H1 (cell line): ENCODE data around the gene ZNF511. TPM values are rescaled to one million over a fixed set of nuclear protein-coding genes. Genes with fewer than 3 reads are reported as not detected.

Experiments
- CTCF ChIA-PET: fragments of 300-600 bp; sonication (Branson Sonifier 250); formaldehyde crosslinking; loops from one replicate; lab custom pipeline; 2021; ENCODE audit not compliant: partially characterized antibody; lab: Charles Lee
- POLR2A ChIA-PET: fragments of 300-600 bp; sonication (Branson Sonifier 250); formaldehyde crosslinking; loops from one replicate; lab custom pipeline; 2021; ENCODE audit warnings: inconsistent platforms; ENCODE audit not compliant: partially characterized antibody; lab: Charles Lee
- DNase-seq, 2 experiments: peaks; one replicate each; pipeline versions ENCODE4 v3.0.0 to v3.0.0-alpha.2; 2010 to 2022; ENCODE audit warnings: low spot score in 2 of 2, low read depth in 1 of 2, mixed read lengths in 1 of 2
- FAIRE-seq: peaks from 2 replicates; lab custom pipeline; 2011; peaks lifted over from hg19 to GRCh38; lab: Jason Lieb, UNC
- H2AFZ ChIP-seq: 2 replicates; pipeline ENCODE4 v1.8.1; 2012; ENCODE audit warnings: low read length, inconsistent platforms
- H2AK5ac ChIP-seq: 2 replicates; pipeline ENCODE4 v1.6.1; 2013; ENCODE audit warnings: low read depth, low read length
- H2BK120ac ChIP-seq: replicated peaks from 2 replicates; pipeline ENCODE3; 2013; ENCODE audit warnings: low read depth, low read length, inconsistent platforms
- H2BK12ac ChIP-seq: 2 replicates; pipeline ENCODE4 v1.6.1; 2013; ENCODE audit warnings: low read depth, low read length
- H2BK15ac ChIP-seq: 2 replicates; pipeline ENCODE4 v1.6.1; 2013; ENCODE audit warnings: low read length
- H2BK20ac ChIP-seq: 2 replicates; pipeline ENCODE4 v1.6.1; 2013; ENCODE audit warnings: low read length
- H2BK5ac ChIP-seq: 2 replicates; pipeline ENCODE4 v1.6.1; 2013; ENCODE audit warnings: low read depth, low read length
- H3K14ac ChIP-seq: 2 replicates; pipeline ENCODE4 v1.6.1; 2013; ENCODE audit warnings: inconsistent platforms; ENCODE audit not compliant: insufficient read length
- H3K18ac ChIP-seq: 2 replicates; pipeline ENCODE4 v1.6.1; 2013; ENCODE audit warnings: low read length; ENCODE audit errors: extremely low read depth
- H3K23ac ChIP-seq: 2 replicates; pipeline ENCODE4 v1.6.1; 2013; ENCODE audit warnings: inconsistent platforms; ENCODE audit not compliant: insufficient read length
- H3K23me2 ChIP-seq: 2 replicates; pipeline ENCODE4 v1.6.1; 2013; ENCODE audit warnings: low read depth, low read length
- H3K27ac ChIP-seq: 2 replicates; pipeline ENCODE4 v1.6.1; 2011; ENCODE audit warnings: low read depth, low read length, inconsistent platforms
- H3K27me3 ChIP-seq, 4 experiments: replicated peaks in 1 of 4; 1 replicate in 1 of 4; 2 replicates in 3 of 4; pipeline versions ENCODE4 v1.6.1 to v1.8.1; 2011 to 2013; ENCODE audit warnings: low read length in 3 of 4, mild to moderate bottlenecking in 3 of 4, inconsistent platforms in 2 of 4, mixed read lengths in 2 of 4, moderate library complexity in 1 of 4; ENCODE audit not compliant: control insufficient read depth in 3 of 4, insufficient read depth in 3 of 4; ENCODE audit errors: extremely low read depth in 1 of 4
- H3K36me3 ChIP-seq, 4 experiments: 2 replicates each; pipeline versions ENCODE4 v1.6.1 to v1.8.1; 2011 to 2013; ENCODE audit warnings: mild to moderate bottlenecking in 4 of 4, low read length in 3 of 4, moderate library complexity in 2 of 4, control low read depth in 1 of 4, inconsistent platforms in 1 of 4; ENCODE audit not compliant: insufficient read depth in 4 of 4, control insufficient read depth in 2 of 4
- H3K4ac ChIP-seq: replicated peaks from 2 replicates; pipeline ENCODE3; 2013; ENCODE audit warnings: low read length, low read depth, mixed read lengths, inconsistent platforms; ENCODE audit not compliant: insufficient read length
- H3K4me1 ChIP-seq, 4 experiments: replicated peaks in 1 of 4; 1 replicate in 1 of 4; 2 replicates in 3 of 4; pipeline versions ENCODE4 v1.6.1 to v1.8.1; 2011 to 2013; ENCODE audit warnings: low read length in 3 of 4, inconsistent platforms in 2 of 4, mixed read lengths in 1 of 4; ENCODE audit not compliant: insufficient read depth in 4 of 4, control insufficient read depth in 3 of 4
- H3K4me2 ChIP-seq, 2 experiments: 2 replicates each; pipeline versions ENCODE4 v1.6.1 to v1.8.1; 2011 to 2013; ENCODE audit warnings: low read depth in 2 of 2, low read length in 2 of 2, control low read depth in 1 of 2, inconsistent platforms in 1 of 2, mild to moderate bottlenecking in 1 of 2; ENCODE audit not compliant: insufficient read depth in 1 of 2
- H3K4me3 ChIP-seq, 4 experiments: fragments of 200-600, 300-600 bp in 1 of 4; sonication (generic), shearing (Covaris generic), sonication (Bioruptor Twin) in 1 of 4; 2 replicates each; pipeline versions ENCODE4 v1.5.1 to v1.8.1; 2011 to 2016; ENCODE audit warnings: low read length in 4 of 4, low read depth in 3 of 4, control low read depth in 2 of 4, inconsistent platforms in 2 of 4, mild to moderate bottlenecking in 2 of 4, mixed read lengths in 1 of 4, moderate library complexity in 1 of 4; ENCODE audit not compliant: insufficient read depth in 2 of 4; ENCODE audit errors: extremely low read depth in 1 of 4
- H3K56ac ChIP-seq: replicated peaks from 2 replicates; pipeline ENCODE3; 2013; ENCODE audit warnings: low read depth, mild to moderate bottlenecking, mixed read lengths, low read length, inconsistent platforms; ENCODE audit not compliant: insufficient read length
- H3K79me1 ChIP-seq: 2 replicates; pipeline ENCODE4 v1.6.1; 2013; ENCODE audit warnings: low read depth, low read length, control low read depth
- H3K79me2 ChIP-seq, 2 experiments: 2 replicates each; pipeline versions ENCODE4 v1.6.1 to v1.8.1; 2012 to 2013; ENCODE audit warnings: low read length in 2 of 2, mild to moderate bottlenecking in 2 of 2, inconsistent platforms in 1 of 2; ENCODE audit not compliant: insufficient read depth in 2 of 2, control insufficient read depth in 1 of 2
- H3K9ac ChIP-seq, 4 experiments: replicated peaks in 1 of 4; 1 replicate in 1 of 4; 2 replicates in 3 of 4; pipeline versions ENCODE4 v1.6.1 to v1.8.1; 2011 to 2013; ENCODE audit warnings: low read depth in 3 of 4, low read length in 3 of 4, control low read depth in 2 of 4, mild to moderate bottlenecking in 2 of 4, moderate library complexity in 2 of 4, inconsistent platforms in 1 of 4; ENCODE audit errors: extremely low read depth in 1 of 4
- H3K9me3 ChIP-seq, 2 experiments: 2 replicates each; pipeline versions ENCODE4 v1.6.1 to v1.8.1; 2012 to 2013; ENCODE audit warnings: mild to moderate bottlenecking in 2 of 2, moderate library complexity in 2 of 2, control low read depth in 1 of 2, inconsistent platforms in 1 of 2, low read depth in 1 of 2, low read length in 1 of 2, mixed read lengths in 1 of 2; ENCODE audit not compliant: insufficient read depth in 2 of 2
- H4K20me1 ChIP-seq, 2 experiments: replicated peaks in 1 of 2; 2 replicates each; pipeline versions ENCODE3 to v1.8.1; 2011 to 2013; ENCODE audit warnings: inconsistent platforms in 2 of 2, low read length in 2 of 2, mild to moderate bottlenecking in 1 of 2; ENCODE audit not compliant: insufficient read depth in 2 of 2, control insufficient read depth in 1 of 2
- H4K5ac ChIP-seq: 2 replicates; pipeline ENCODE4 v1.6.1; 2013; ENCODE audit warnings: low read length, low read depth, mixed read lengths, inconsistent platforms; ENCODE audit not compliant: insufficient read length
- H4K8ac ChIP-seq: 2 replicates; pipeline ENCODE4 v1.8.0; 2013; ENCODE audit warnings: mild to moderate bottlenecking, moderate library complexity, low read length, inconsistent platforms; ENCODE audit not compliant: insufficient read depth; ENCODE audit errors: extremely low read depth
- H4K91ac ChIP-seq: replicated peaks from 2 replicates; pipeline ENCODE3; 2013; ENCODE audit warnings: low read length, mixed read lengths, inconsistent platforms; ENCODE audit not compliant: insufficient read length
- ASH2L ChIP-seq: fragments of 200-600, 300-600 bp; sonication (generic); IDR thresholded peaks from one replicate; pipeline ENCODE4 v1.7.1; 2017; ENCODE audit warnings: low read length
- ATF2 ChIP-seq: IDR thresholded peaks from 2 replicates; pipeline ENCODE4 v1.6.1; 2012; ENCODE audit warnings: low read length, inconsistent platforms
- BCL11A ChIP-seq, 2 experiments: IDR thresholded peaks; one replicate each; pipeline ENCODE4 v1.6.1; 2011; ENCODE audit warnings: low read depth in 2 of 2, low read length in 2 of 2, mild to moderate bottlenecking in 2 of 2
- CHD1 ChIP-seq: IDR thresholded peaks from 2 replicates; pipeline ENCODE4 v1.6.1; 2012; ENCODE audit warnings: low read depth, low read length, improper control_type of control experiment
- CREB1 ChIP-seq: IDR thresholded peaks from 2 replicates; pipeline ENCODE4 v1.6.1; 2012; ENCODE audit warnings: inconsistent platforms
- NRF1 ChIP-seq: IDR thresholded peaks from 2 replicates; pipeline ENCODE4 v1.6.1; 2011; ENCODE audit warnings: mild to moderate bottlenecking, low read depth, low read length, improper control_type of control experiment
- PHF8 ChIP-seq: fragments of 200-600 bp; sonication (generic); conservative IDR thresholded peaks from 2 replicates; pipeline ENCODE4 v1.7.1; 2012; ENCODE audit warnings: low read depth, mild to moderate bottlenecking, inconsistent platforms, low read length, moderate library complexity
- RNF2 ChIP-seq: fragments of 200-900, 300-1000 bp; sonication (generic); IDR thresholded peaks from 2 replicates; pipeline ENCODE4 v1.7.1; 2016; ENCODE audit warnings: borderline replicate concordance, low read depth, mild to moderate bottlenecking, antibody characterized with exemption, low read length; ENCODE audit not compliant: poor library complexity, severe bottlenecking; ENCODE audit errors: missing control alignments
- TCF12 ChIP-seq: IDR thresholded peaks from 2 replicates; pipeline ENCODE4 v1.6.1; 2011; ENCODE audit warnings: low read depth, mild to moderate bottlenecking, low read length
- TEAD4 ChIP-seq: IDR thresholded peaks from 2 replicates; pipeline ENCODE4 v1.6.1; 2012; ENCODE audit warnings: low read depth, low read length, inconsistent platforms, mixed read lengths
- WGBS, 2 experiments: shearing (Covaris generic) in 1 of 2; methylation state at CpG; one replicate each; pipeline versions ENCODE4 v1.1.6 to v1.1.7; 2013 to 2015; ENCODE audit warnings: low lambda C conversion rate in 2 of 2, mixed read lengths in 2 of 2, inconsistent platforms in 1 of 2, low coverage in 1 of 2, missing lambda C conversion rate in 1 of 2; ENCODE audit not compliant: insufficient replicate concordance in 2 of 2, insufficient coverage in 1 of 2, insufficient read length in 1 of 2; ENCODE audit errors: extremely low coverage in 1 of 2, missing lambda C conversion rate in 1 of 2; 5-methylcytosine and 5-hydroxymethylcytosine counted together
- polyA plus RNA-seq, 7 experiments: library from polyadenylated mRNA; depleted of rRNA in 3 of 7; stranded (reverse) in 5 of 7; unstranded in 2 of 7; fragments of >200 nt in 5 of 7; fragments of 200-250 nt in 2 of 7; gene quantifications; 1 replicate in 5 of 7; 2 replicates in 1 of 7; 4 replicates in 1 of 7; pipeline versions ENCODE4 v1.2.1 to v1.2.3, GENCODE V29; 2011 to 2013; ENCODE audit warnings: missing spikeins in 2 of 7, mixed read lengths in 2 of 7
- total RNA-seq: library from RNA; stranded (reverse); fragmentation: NEBNext Ultra II Directional; extraction: Animal tissue kit (Norgen Biotek cat#: 25700); gene quantifications from 2 replicates; pipeline ENCODE4 v1.2.1, GENCODE V29; 2021

The ZNF511 gene
- total and polyA plus RNA-seq, 2 of the 8 experiments (the other 6 are each of a cell fraction or from before 2014, with no cell fraction given): 55.4 to 71.7 TPM

DNA sequence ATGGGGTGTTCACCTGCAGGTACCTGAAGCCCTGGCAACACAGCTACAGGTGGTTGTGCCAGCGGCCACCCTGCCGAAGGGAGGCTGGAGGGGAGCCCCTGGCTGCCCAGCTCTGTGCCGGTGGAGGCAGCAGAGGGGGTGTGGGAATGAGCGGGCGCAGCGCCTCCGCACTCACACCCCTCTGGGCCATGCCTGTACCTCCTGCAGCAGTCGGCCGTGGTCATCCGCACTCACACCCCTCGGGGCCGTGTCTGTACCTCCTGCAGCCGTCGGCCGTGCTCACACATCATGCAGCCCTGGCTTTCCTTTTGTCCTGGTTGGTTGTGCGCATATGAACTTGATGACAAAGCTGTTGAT is 1.7 kb downstream of the ZNF511 start:
- no peak overlapping the region for H2BK15ac ChIP-seq
- ChIA-PET POLR2A (interaction anchor here (0.6 to 1.6 kb wide), 3 partner anchors 12 to 36 kb away, joined by 3 to 7 read pairs (median 6); no protein-coding TSS in a partner anchor), CTCF (interaction anchor here (0.7 to 1.1 kb wide), 4 partner anchors 8 to 41 kb away, joined by 3 to 5 read pairs (median 4); no protein-coding TSS in a partner anchor)
- no peak overlapping the region for H2BK120ac ChIP-seq
- no peaks in the 10 kb centered on the region for H3K27me3 ChIP-seq
- H2AK5ac ChIP-seq: no peak overlapping the region
- no peak overlapping the region for H3K18ac ChIP-seq
- no peak overlapping the region for H3K4me3 ChIP-seq
- H3K79me2 ChIP-seq: peaks cover 3 to 27% of the 10 kb centered on the region in 2 experiments; a peak in 3 of 4 replicates
- no peak overlapping the region for H3K56ac ChIP-seq
- H3K23me2 ChIP-seq: peaks cover 9% of the 10 kb centered on the region; the same call in 1 of the 2 replicates
- 96% methylated on average over 16 of the region's 16 CpGs; no CpG with 5 or more reads in 1 of the 2 experiments for WGBS, 2 experiments
- H3K27ac ChIP-seq: no peak overlapping the region
- peaks cover 4 to 22% (median 6%) of the 10 kb centered on the region in 4 experiments; a peak in 7 of 8 replicates for H3K36me3 ChIP-seq
- no peak overlapping the region for H4K8ac ChIP-seq
- DNase-seq (no peak), FAIRE-seq (no peak)
- no peak overlapping the region for H3K4me2 ChIP-seq
- no peak overlapping the region for H3K4ac ChIP-seq
- peaks cover 5 to 12% of the 10 kb centered on the region in 2 experiments for H4K20me1 ChIP-seq
- H3K9ac ChIP-seq: no peak overlapping the region
- H4K91ac ChIP-seq: no peak overlapping the region
- no peak overlapping the region for H2BK20ac ChIP-seq
- no peak overlapping the region for H3K14ac ChIP-seq
- H3K23ac ChIP-seq: no peak overlapping the region
- H2BK12ac ChIP-seq: no peak overlapping the region
- H3K4me1 ChIP-seq: peaks cover 0 to 6% (median 4%) of the 10 kb centered on the region in 4 experiments; a peak in 4 of 7 replicates
- H2AFZ ChIP-seq: no peak overlapping the region
- no peak overlapping the region for H4K5ac ChIP-seq
- TF ChIP-seq BCL11A (IDR thresholded peaks at IDR 0.05; ENCODE audit: low read depth in 2 of 2, low read length in 2 of 2): no peak
- no peak for TF ChIP-seq TEAD4
- no peak for TF ChIP-seq ASH2L
- no peak for TF ChIP-seq TCF12
- no peak for TF ChIP-seq PHF8
- no peak for TF ChIP-seq CREB1
- no peak for TF ChIP-seq ATF2
- TF ChIP-seq RNF2: no peak
- no peak for TF ChIP-seq NRF1
- TF ChIP-seq CHD1: no peak
- H3K9me3 ChIP-seq: no peaks in the 10 kb centered on the region
- H2BK5ac ChIP-seq: no peak overlapping the region
- H3K79me1 ChIP-seq: peaks cover 20% of the 10 kb centered on the region
